OCI-M1 (cell line): ENCODE data around the gene GPRC5A.

ENCODE experiments used
- DNase-seq: peaks from one replicate; lab custom pipeline; 2025; lab: John Stamatoyannopoulos, UW

Gene GPRC5A

DNA sequence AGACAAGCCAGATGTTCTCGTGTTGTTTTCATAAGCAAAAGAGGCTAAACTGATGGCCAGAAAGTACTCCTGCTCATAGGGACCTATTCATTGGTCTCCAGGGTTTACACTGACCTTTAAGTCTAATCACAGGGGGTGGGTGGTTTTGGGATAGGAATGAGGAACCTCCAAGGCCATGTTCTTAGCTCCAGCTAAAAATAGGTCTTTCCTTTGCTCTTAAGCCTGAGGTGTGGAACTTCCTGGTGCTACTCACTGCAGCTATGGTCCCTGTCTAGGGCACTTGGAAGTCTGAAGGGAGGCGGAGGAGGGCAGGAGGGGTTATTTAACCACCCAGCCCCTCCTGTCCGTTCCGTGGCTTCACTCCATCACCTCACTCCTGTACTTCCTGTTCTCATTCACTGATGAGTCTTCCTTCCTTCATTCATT lies 18.6 kb downstream of the GPRC5A start:
- DNase-seq = peak; percentile 57

DNA sequence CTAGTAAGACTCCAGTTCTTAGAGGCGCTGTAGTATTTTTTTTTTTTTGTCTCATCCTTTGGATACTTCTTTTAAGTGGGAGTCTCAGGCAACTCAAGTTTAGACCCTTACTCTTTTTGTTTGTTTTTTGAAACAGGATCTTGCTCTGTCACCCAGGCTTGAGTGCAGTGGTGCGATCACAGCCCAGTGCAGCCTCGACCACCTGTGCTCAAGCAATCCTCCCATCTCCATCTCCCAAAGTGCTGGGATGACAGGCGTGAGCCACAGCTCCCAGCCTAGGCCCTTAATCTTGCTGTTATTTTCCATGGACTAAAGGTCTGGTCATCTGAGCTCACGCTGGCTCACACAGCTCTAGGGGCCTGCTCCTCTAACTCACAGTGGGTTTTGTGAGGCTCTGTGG lies 21.3 kb downstream of the GPRC5A start:
- DNase-seq = no peak

DNA sequence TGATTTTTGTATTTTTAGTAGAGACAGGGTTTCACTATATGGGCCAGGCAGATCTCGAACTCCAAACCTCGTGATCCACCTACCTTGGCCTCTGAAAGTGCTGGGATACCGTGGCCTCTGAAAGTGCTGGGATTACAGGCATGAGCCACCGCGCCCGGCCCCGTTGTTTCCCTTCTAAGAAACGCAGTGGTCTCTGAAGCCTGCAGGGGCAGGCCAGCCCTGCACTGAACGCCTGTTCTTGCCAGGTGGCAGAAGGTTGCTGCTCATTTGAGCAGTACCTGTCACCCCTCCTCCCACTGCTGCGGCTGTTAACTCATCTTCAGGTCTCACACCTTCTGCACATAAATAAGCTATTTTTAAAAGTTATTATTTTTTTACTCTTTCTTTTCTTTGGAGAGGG lies 24.3 kb downstream of the GPRC5A start:
- DNase-seq = no peak

DNA sequence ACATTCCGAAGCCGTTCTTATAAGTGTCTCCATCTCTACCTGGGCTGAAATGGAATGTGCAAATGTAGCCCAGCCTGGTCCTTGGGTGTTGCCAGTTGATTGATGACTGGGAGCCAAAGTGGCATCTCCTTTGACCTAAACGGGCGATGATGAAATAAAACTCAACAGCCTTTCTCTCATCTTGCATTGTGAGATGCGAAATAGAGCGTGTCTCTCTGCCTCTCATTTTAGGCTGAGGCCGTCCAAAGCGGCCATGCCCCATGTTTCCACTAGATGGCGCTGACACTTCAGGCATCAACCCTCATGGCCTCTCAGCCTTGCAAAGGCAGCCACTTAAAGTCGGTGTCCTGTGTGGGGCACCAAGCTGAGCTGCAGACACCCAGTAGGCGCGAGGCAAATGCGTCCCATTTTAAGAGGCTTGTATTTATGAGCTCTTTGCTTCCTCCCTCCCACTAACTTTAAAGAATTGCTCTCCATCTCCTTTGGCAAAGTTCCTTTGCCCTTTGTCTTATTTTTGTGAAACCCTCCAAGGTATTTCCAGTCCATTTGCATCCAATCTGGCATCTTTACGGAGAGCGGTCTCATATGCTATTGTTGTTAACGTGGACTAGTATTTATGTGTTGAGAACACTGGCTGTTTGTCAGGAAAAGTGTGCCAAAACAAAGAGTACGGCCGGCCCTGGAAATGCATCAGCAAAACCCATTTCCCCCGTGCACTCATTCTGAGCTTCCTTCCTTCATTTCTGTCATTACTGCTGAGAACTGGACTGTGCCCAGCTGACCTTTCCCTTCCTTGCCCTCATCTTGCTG lies 25.0 kb downstream of the GPRC5A start:
- DNase-seq = peak; percentile 89

DNA sequence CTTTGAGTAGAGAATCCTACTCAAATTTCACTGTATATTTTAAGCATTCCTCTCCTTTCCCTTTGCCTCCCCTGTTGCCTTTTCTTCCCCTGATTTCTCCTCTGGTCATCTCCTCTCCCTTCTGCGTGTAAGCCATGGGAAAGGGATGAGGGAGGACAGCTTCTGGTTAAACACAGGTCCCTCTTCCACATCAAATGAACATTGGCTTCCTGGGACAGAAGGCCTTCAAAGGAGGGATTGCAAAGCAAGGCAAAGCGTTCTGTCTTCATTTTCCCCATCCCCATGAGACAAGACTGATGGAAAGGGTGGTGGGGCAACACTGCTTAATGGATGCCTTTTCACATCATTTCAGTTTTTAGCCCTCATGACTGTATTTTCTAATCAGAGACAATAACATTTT lies 26.2 kb downstream of the GPRC5A start:
- no peak for DNase-seq

DNA sequence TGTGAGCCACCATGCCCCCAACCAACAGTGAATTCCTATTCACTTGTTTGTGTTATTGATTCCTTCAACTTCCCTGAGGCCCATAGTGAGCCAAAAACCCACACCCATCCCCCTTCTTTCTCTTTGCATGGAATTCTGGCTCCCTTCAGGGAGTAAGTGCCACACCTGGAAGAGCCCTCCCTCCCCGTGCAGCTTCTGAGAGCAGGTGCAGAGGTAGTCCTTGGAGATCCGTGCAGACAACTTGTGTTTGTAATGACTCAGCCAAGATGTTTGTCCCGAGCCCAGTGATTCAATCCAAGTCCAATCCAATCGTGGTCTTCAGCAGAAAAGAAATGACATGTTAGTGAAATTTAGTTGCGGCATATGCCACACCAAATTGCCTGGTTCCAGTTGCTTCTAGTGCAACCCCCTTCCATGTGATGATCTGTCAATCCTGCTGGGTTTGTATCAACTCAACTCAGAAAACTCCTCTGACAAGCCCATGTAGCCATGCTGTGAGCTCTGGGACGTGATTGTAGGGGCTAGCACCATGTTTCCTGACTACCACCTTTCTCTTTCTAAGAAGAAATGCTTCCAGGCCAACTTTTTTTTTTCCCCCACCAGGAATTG lies 27.5 kb downstream of the GPRC5A start:
- DNase-seq = no peak

DNA sequence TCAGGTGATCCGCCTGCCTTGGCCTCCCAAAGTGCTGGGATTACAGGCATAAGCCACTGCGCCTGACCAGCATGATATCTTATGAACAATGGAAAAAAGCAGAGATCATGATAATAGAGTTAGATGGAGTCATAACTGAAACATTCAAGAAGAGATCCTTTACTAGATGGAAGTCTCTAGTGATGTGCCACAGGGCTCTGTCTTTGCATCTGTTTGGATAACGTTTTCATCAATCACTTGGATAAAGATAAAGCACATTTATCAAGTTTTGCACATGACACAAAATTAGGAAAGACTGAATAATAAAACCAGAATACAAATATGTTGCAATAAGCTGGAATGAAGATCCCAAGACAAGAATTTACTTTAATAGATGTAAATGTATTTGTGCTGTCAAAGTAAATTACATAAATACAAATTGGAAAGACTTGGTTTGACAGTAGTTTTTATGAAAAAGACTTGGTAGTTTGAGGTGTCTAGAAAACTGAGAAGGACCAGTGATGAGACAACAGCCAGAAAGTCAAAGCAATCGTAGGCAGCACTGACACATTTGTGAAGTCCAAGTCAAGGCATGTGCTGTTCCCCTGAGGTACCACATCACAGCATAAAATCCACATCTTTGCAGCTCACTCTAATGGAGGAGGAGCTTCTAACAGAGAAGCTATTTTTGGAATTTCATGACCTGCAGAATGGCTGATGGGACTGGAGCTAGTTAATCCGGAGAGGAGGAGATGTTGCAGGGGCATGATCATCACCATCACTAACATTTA lies 28.5 kb downstream of the GPRC5A start:
- no peak for DNase-seq

DNA sequence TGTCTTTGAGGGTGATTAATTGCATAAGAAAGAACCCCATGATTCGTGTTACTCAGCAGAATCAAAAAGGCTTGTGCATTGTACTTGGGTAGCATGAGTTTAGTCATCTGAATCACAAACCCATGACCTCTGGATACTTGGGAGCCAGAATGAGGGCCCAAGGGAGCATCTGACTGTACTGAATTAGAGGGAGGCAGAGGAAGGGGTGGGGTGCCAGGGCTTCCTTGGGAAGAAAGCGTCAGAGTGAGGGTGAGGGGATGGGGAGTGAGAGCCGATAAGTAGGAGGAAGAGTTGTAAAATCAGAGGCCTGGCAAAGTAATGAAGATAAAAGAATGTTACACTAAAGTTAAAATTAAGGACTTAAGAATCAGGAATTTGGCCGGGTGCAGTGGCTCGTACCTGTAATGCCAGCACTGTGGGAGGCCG lies 30.8 kb downstream of the GPRC5A start:
- no peak for DNase-seq

DNA sequence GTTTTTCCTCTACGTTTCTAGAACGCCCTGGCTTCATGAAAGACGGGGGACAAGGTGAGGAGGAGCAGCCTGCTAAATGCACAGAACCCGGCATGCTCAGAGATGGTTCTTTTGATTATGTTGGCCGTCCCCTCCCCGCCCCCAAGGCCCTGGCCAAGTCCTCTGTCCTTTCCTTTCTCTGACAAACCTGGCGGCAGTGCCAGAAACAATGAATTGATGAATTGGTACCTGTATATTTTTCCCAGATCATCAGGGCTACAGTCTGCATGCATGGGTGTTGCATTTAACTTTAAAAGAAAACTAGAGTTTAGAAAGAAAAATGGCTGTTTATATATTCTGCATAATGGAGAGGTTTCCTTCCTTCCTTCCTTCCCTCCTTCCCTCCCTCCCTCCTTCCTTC lies 31.6 kb downstream of the GPRC5A start:
- no peak for DNase-seq

DNA sequence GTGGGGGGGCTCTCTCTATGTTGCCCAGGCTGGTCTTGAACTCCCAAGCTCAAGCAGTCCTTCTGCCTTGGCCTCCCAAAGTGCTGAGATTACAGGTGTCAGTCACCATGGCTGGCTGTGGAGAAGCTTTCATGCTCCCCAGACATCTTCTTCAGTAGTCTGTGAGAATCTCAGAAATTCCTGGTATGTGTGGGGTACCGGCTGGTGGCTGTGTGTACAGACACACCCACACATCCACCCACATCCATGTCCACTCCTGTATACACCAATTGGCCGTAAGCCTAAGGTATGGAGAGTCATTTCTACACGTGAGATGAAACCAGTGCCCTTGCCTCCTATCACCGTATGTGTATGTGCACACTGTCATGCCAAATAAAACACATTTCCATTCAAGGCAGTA lies 32.8 kb downstream of the GPRC5A start:
- DNase-seq = no peak

DNA sequence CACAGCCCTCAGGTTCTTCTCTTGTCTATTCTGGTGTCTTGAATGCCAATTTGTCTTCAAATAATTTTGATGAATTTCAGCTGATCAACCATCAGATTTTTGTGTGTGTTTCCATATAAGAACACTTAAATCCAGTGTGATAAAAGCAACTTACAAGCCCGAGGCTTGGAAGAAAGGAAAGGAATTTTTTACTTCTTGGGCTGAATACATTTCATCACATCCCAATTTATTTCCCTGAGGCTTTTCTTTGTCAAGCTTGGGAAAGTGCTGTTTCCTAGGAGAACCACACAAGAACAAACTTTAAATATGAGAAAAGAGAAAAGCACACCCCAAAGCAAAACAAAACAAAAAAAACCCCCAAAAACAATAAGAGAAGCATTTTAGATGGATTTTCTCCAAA lies 34.0 kb downstream of the GPRC5A start:
- DNase-seq = no peak

DNA sequence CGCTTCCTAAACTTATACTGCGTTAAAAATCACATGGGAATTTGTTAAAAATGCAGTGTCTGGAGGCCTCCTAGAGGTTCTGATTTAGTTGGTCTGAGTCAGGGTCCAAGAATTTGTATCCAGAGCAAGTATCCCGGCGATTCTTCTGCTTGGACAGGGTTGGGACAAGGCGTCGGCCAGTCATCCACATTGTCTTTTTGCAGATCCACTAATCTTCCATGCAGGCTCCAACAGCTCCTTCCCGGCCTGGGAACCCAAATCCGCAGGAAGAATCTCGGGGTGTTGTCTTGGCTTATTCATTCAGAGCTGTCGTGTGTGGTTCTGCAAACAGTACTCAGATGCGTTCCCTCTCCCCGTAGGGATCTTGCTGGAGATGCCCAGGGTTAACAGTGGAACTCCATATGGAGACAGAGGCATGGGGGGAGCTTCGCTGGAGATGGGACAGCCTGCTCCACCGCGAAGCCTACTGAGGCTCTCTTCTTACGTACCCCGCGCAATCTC lies 35.3 kb downstream of the GPRC5A start:
- no peak for DNase-seq

DNA sequence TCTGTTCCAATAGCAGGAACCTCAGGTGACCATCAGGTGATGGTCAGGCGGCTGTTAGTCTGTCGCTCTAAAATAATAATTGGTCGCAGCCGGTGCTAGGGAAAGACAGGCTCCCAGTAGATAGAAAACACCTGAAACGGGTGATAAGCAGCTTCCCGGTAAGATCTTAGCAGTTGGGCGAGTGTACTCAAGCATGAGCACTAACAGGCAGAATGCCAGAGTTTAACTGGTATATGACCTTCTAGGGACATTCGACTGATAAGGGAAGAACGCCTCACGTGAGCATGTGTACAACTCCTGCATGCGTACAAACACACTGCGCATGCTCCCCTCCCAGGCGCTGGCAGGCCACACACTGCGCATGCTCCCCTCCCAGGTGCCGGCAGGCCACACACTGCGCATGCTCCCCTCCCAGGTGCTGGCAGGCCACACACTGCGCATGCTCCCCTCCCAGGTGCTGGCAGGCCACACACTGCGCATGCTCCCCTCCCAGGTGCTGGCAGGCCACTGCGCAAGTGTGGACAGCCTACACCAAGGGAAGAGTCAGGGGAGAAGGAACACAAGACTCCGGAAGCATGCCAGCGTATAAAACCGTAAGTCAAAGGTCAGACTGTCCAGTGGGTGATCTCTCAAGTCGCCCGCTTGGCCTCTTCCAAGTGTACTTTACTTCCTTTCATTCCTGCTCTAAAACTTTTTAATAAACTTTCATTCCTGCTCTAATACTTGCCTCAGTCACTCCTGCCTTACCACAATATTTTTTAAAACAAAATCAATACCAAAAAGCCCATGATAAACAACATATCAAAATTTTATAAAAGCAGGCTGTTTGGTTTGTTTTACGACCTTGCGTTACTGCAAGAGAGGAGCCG lies 36.1 kb downstream of the GPRC5A start:
- no peak for DNase-seq

DNA sequence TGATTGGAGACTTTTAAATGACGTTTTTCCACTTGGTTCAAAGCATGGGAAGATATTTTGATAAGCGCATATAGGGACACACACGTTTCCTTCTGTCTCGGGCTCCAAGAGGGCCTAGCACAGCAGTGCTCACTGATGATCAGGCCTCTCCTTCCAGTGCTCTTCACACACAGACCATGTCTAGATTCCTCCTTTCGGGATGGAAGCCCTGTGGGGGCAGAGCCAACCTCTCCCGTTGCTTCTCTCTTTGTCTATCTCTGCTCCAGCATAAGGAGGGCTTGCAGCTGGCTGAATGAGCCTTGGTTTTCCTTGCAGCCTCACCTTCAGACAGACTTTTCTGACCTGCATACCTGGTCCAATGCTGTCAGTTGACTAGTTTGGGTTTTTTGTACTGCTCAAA lies 38.3 kb downstream of the GPRC5A start:
- no peak for DNase-seq

DNA sequence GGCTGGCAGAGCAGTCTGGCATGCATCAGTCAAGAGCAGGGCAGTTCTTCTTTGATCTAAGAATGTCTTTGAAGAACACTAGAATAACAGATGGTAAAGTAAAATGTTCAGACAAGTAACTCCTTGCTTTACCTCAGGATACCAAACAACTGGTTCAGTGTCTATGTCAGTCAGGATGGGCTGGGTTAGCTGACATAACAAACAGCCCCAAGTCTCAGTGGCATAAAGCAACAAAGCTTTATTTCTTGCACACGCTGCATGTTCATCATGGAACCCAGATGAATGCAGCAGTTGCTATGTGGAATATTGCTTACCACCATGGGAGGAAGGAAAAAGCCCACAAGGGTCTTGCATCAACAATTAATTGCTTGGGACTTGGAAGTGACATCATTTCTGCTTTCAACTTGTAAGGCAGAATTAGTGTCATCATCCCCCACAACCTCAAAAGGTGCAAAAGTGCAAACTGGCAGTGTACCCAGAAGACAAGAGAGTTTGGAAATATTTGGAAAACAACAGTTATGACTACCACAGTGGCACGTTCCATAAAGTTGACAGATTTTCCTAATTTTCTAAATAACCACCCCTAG lies 39.4 kb downstream of the GPRC5A start:
- no peak for DNase-seq

DNA sequence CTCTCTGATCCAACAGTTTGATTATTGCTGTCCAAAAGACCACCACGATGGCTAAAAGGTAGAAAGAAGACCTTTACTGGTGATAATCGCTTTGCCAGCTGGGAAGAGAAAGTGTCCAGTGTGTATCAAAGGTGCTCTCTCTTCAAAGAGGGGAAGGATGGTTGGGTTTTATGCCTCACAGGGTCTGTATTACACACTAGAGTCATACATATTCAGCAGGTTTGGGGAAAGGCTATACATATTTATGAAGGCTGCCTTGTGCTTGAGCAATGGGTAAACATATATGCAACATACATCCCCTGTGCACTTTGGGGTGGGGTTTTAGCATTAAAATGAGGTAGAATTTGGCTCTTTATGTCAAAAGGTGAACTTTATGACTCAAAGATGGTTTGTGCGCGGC lies 42.4 kb downstream of the GPRC5A start:
- no peak for DNase-seq

DNA sequence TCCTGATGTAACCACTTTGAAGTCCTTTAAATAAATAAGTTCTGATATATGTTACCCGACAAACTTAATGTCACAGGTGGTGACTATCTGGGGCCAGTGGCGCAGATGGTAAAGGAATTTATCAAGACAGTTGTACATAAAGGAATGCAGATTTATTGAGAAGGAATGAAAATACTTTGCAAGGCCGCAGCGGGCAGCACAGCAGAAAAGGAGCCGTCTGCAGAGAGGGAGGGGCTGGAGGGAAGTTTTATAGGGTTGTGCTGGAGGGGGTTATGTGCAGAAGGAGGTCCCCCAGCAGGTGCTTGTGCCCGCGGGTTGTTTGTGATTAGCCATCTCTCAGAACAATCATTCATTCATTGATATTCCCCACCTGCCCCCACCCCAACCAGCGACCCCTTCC lies 43.2 kb downstream of the GPRC5A start:
- no peak for DNase-seq

DNA sequence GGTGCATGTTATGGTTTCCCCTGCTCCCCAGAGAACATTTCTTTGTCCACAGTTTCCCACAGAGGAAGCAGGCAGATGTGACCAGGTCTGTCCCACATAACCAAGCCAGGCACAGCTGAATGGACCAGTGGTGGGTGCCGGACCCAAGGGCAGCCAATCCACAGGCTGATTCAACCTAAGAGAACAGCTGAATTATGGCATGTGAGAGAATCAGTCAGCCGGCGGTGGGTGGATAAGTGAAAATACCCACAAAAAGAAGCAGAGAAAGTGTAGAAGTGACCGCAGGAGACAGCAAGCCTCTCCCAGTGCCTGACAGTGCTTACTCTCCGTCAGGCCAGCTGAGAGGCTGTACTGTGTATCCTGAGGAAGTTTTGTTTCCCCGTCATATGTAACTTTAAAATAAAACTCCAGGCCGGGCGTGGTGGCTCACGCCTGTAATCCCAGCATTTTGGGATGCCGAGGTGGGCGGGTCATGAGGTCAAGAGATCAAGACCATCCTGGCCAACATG lies 45.7 kb downstream of the GPRC5A start:
- no peak for DNase-seq

DNA sequence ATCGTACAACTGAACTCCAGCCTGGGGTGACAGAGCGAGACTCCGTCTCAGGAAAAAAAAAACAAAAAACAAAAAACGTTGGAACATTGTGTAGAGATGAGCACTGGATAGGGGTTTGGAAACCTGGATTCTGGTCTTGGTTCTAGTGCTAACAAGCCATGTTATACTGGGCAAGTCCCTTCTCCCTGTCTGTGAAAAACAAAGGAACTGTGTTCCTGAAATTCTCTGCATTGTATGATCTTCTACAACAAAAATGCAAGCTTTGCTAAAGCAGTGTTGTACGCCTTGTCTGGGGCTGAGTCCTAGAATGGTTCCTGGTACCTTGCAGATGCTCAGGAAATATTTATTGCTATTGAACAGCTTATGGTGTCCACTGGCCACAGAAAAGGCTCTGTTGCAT lies 47.2 kb downstream of the GPRC5A start:
- DNase-seq = no peak

DNA sequence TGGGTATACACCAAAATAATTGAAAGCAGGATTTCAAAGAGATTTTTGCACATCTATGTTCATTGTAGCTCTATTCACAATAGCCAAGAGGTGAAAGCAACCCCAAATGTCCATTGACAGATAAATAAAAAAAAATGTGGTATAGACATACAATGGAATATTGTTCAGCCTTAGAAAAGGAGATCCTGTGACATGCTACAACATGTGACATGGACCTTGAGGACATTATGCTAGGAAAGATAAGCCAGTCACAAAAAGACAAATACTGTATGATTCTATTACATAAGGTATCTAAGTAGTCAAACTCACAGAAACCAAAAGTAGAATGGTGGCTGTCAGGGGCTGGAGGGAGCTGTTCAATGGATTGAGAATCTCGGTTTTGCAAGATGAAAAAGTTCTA lies 48.5 kb downstream of the GPRC5A start:
- peak; percentile 13 for DNase-seq
